NCI-H1930 (cell line): ENCODE data around the gene SPRING1.

ENCODE experiments used
- DNase-seq, 2 experiments: peaks; one replicate each; lab custom pipeline; 2025; lab: John Stamatoyannopoulos, UW

Gene SPRING1

GRCh38 chr12:116708826-116709756 lies 28.8 kb downstream of the SPRING1 start:
- peak; percentile 18 to 21 for DNase-seq

- no peak for DNase-seq
Observed at GRCh38 chr12:116707751-116708150, 30.1 kb downstream of the SPRING1 start.

- peak in 1 of 2 experiments; percentile 54 for DNase-seq
Observed at GRCh38 chr12:116703214-116703795, 34.6 kb downstream of the SPRING1 start.

GRCh38 chr12:116701432-116701831 lies 36.4 kb downstream of the SPRING1 start:
- DNase-seq: no peak

- DNase-seq: no peak
Observed at GRCh38 chr12:116700066-116700465, 37.8 kb downstream of the SPRING1 start.

GRCh38 chr12:116698554-116699075 lies 39.3 kb downstream of the SPRING1 start:
- no peak for DNase-seq

GRCh38 chr12:116698116-116698515 lies 39.8 kb downstream of the SPRING1 start:
- no peak for DNase-seq

GRCh38 chr12:116697716-116698115 lies 40.2 kb downstream of the SPRING1 start:
- DNase-seq: no peak

- peak; percentile 12 to 31 for DNase-seq
Observed at GRCh38 chr12:116697305-116697704, 40.6 kb downstream of the SPRING1 start.

- no peak for DNase-seq
Observed at GRCh38 chr12:116695464-116695725, 42.5 kb downstream of the SPRING1 start.

GRCh38 chr12:116694653-116695463 lies 43.0 kb downstream of the SPRING1 start:
- no peak for DNase-seq

GRCh38 chr12:116693286-116694227 lies 44.3 kb downstream of the SPRING1 start:
- no peak for DNase-seq

GRCh38 chr12:116692605-116693004 lies 45.3 kb downstream of the SPRING1 start:
- DNase-seq: no peak

GRCh38 chr12:116691636-116692035 lies 46.2 kb downstream of the SPRING1 start:
- no peak for DNase-seq

- no peak for DNase-seq
Observed at GRCh38 chr12:116691205-116691604, 46.7 kb downstream of the SPRING1 start.

GRCh38 chr12:116689979-116690744 lies 47.7 kb downstream of the SPRING1 start:
- DNase-seq: no peak

GRCh38 chr12:116689521-116689920 lies 48.3 kb downstream of the SPRING1 start:
- no peak for DNase-seq
